SW 1271 (cell line): Measurements from ENCODE around the gene MMAB.
"Not testable (repeated sequence)": the region's sequence is repeated elsewhere in the genome, so short reads cannot be mapped to it uniquely, and the experiment has no call there.

Source experiments
- DNase-seq, 2 experiments: peaks; one replicate each; lab custom pipeline; 2025; lab: John Stamatoyannopoulos, UW

The MMAB gene

GRCh38 chr12:109602132-109602531 lies 28.8 kb upstream of the MMAB start:
- not testable (repeated sequence) for DNase-seq

GRCh38 chr12:109601557-109601956 lies 28.3 kb upstream of the MMAB start:
- no peak for DNase-seq

GRCh38 chr12:109600995-109601394 lies 27.7 kb upstream of the MMAB start:
- no peak for DNase-seq

DNA sequence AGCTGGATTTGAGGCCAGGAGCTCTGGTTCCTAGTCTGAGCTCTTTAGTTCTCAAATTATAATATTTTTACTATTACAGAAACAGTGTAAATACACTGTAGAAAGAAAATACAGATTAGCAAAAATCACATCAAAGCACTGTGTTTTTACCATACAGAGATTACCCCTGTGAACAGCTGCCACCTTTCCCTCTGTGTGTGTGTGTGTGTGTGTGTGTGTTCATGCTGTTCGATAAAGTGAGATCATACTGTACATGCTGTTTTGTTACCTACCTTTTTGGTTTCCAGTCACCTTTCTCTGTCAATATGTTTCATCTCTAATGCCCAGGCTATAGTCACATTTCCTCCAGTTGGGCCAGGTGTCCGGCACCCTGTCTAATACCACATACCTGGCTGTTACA lies 27.2 kb upstream of the MMAB start:
- no peak for DNase-seq

GRCh38 chr12:109599087-109599486 lies 25.8 kb upstream of the MMAB start:
- no peak for DNase-seq

- no peak for DNase-seq
These were observed 25.1 kb upstream of the MMAB start for GRCh38 chr12:109598428-109598854.

DNA sequence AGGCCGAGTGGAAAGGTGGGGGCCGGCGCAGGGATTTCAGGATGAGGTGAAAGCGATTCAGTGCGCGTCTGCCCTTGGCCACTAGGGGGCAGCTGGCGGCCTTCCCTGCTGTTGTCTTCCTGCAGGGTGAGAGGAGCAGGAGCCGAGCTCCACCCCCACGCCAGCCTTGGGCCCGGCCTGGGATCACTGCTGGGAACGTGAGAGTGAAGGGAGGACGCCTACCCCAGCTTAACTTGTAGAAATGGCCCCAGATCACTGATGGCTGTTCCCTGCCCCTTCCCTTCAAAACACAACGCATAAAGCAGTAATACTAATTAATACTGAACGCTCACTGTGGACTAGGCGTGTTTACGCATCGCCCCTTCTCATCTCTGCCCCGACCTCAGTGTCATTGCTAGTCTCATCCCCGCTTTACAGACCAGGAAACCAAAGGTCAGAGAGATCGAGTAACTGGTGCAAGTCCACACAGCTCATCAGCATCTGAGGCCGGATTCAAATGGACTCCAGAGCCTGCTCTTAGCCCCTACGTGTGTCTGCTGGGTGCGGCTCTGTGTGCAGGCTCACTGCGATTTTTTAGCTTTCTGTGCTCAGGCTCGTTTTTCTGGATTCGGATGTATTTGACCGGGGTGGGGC lies 24.6 kb upstream of the MMAB start:
- peak; percentile 17 to 75 for DNase-seq

DNA sequence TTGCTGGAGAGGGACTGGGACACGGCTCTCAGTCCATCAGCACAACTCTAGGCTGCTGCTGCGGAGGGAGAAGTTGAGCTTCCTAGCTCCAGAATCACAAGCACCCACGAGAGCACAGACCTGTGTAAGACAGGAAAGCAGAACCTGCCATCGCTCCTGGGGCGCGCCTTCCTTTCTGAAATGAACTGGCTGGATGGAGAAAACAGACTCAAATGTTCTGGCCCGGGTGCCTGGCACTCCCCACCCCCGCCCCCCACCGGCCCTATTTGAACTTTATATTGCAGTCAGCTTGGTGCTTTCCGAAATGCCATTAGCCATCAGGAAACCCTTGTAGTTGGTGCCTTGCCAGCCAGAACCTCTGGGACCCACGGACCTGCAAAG lies 24.1 kb upstream of the MMAB start:
- no peak for DNase-seq

- DNase-seq = no peak
These were observed 23.3 kb upstream of the MMAB start for GRCh38 chr12:109596418-109597244.

DNA sequence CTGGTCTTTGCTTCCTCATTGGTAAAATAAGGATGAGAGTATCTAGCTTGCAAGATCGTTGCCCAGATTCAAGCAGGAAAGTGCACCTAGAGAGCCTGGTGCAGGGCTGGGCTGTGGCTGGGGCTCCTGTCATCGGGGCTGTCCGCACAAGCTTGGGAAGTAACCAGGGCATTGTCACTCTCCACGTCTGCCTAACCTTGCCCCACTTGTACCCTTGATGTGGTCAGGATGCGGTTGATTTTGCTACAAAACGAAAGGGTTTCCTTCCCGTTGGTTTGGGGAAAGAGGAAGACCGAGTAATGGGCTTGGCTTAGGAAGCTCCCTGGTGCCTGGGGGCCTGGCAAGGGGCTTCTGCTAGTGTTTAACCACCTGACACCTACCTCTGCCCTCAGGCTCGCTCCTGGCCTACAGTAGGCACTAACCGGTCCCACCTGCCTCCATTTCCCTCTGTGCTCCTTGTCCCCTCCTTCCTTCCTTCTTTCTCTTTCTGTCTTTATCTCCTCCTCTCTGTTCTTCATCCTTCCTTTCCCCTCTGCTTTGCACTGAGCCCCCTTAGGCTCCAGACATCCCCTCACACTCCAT lies 22.1 kb upstream of the MMAB start:
- no peak for DNase-seq

DNA sequence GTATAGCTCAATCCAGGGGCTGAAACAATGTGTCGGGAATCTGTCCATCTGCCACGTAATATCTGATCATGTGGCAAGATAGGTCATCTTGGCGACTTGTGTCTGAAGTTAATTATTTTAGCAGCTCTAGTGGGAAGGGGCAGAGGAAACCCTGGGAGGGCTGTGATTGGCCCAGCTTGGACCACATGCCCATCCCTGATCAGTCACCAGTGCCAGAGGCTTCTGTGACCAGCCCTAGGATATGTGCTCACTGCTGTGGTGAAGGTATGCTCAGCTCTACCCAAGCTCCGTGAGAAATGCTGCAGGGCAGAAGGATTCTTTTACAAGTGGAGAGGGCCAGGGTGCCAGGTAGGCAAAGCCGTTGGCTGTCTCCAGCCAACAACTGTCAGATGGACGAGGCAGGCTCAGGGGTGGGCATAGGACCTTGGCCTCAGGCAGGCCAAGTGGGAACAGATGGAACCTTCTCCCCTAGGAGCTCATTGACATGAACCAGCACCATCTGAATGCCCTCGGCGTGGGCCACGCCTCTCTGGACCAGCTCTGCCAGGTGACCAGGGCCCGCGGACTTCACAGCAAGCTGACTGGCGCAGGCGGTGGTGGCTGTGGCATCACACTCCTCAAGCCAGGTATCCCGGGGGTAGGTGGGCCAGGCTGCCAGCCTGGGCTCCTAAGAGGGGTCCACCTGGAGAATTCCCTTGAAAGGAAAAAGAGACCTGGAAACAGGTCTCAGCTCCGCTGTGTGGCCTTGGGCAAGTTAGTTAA lies 21.4 kb upstream of the MMAB start:
- no peak for DNase-seq

- DNase-seq = no peak
These were observed 19.6 kb upstream of the MMAB start for GRCh38 chr12:109592905-109593272.

- no peak for DNase-seq
These were observed 19.0 kb upstream of the MMAB start for GRCh38 chr12:109592195-109592904.

GRCh38 chr12:109591041-109591440 lies 17.7 kb upstream of the MMAB start:
- no peak for DNase-seq

- DNase-seq = no peak
These were observed 17.3 kb upstream of the MMAB start for GRCh38 chr12:109590566-109590965.

GRCh38 chr12:109589691-109590245 lies 16.5 kb upstream of the MMAB start:
- DNase-seq = no peak

DNA sequence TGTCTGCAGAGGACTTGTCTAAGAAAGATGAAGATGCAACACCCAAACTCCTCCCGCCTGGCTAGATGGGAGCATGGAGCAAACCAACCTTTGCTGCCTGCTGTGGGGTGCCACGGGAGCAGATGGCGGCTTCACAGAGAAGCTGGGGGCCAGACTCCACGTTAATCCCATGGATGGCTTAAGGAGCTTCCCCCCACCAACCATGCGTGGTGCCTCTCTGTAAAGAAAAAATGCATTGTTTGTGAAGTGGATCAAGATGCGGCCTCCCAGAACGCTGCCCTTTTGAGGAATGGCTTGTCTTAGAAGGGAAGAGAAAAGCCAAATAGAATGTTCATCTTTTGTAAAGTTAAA lies 15.9 kb upstream of the MMAB start:
- DNase-seq = no peak

DNA sequence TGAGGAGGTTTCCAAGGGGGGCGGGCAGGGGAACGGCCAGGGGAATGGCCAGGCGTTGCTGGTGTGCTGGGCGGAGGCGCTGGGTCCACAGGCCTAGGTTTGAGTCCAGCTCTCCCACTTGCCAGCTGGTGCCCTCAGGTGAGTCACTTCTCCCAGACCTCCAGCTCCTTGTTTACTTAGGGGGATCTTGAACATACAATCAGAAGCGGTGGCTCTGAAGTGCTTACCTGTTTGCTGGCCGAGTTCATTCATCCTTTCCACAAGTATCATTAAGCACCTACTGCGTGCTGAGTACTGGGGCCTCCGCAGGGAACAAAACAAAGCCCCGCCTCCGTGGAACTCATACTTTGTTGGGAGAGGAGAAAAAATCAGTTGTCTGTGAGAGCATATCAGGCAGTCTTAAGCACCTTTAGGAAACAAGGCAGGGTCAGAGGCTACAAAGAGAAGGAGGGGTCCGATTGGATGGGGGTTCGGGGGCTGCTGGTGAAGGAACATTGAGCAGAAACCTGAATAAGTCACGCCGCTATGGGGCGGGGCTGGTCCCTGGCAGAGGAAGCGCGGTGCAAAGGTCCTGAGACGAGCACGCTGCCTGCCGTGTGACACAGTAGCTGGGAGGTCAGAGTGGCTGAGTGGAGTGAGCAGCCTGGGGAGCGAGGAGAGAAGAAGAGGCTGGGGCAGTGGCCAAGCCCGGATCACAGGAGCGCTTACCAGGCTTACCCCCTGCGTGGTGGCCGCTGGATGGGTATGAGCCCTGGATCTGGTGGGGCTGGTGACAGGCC lies 15.3 kb upstream of the MMAB start:
- no peak for DNase-seq

GRCh38 chr12:109587921-109588320 lies 14.6 kb upstream of the MMAB start:
- no peak for DNase-seq

DNA sequence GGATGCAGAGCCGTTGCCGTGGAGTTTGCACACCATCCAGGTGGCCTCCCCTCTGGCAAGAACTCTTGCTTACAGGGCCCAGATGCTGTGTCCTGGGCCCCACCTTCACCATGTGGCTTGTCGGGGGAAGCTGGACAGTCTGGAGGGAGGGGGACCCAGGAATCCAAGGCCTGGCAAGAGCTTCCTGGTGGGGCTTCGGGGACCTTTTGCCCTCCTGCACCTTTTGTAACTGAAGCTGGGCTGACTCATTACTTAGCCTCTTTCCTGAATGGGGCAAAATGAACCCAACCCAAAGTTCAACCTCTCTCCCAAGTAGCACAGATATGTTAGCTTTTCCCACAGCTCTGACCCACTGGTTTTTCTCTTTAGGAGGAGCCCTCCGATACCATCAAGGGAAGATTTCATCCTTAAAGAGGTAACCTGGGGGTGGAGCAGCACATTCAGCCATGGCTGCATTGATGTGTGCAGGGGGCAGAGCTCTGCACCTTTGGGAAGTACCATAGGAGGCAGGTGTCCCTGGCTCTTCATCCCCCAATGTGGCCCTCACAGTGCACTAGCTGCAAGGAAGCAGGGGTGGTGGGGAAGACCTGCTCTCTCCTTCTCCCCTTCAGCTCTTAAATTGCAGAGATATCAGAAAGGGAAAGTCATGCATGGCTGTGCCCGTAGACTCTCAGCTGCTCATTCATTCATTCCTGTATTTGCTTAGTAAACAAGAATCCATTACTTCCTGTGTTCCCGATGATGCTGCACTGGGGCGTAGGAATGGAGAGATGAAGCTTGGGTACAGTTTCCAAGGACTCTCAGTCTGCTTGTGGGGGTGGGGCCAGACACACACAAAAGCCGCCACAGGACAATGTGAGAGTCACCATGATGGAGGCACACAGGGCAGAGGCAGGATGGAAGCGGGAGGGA lies 13.3 kb upstream of the MMAB start:
- DNase-seq = no peak
